GM18858 (cell line): Measurements from ENCODE around the gene RAD17.
"Not testable (repeated sequence)": the region's sequence is repeated elsewhere in the genome, so short reads cannot be mapped to it uniquely, and the experiment has no call there.

Experiments
- ATAC-seq: cut with Tn5 transposase; IDR thresholded peaks from one replicate; pipeline ENCODE4 v1.9.1; 2021; ENCODE audit not compliant: unreplicated experiment

Gene RAD17

GRCh38 chr5:69454460-69455249 is 85.0 kb downstream of the RAD17 start:
- no peak for ATAC-seq

- not testable (repeated sequence) for ATAC-seq
These were observed 85.9 kb downstream of the RAD17 start for GRCh38 chr5:69455428-69455988.

- ATAC-seq = no peak
These were observed 92.6 kb downstream of the RAD17 start for GRCh38 chr5:69462170-69462569.
